ENCODE measurements around the gene RGS11.

- TF ChIP-seq POLR2A (IDR thresholded peaks at IDR 0.05; ENCODE audit: low read depth, low read length), result no peak
- no peak for TF ChIP-seq POLR2AphosphoS5 (IDR thresholded peaks at IDR 0.05; ENCODE audit: low read depth, low read length)
- no peak for TF ChIP-seq TAF1 (IDR thresholded peaks at IDR 0.05; ENCODE audit: low read depth, low read length)
Measured at GRCh38 chr16:229731-230281, 45.9 kb downstream of the RGS11 start.
